Caco-2 (cell line): Measurements from ENCODE around the gene CDC42EP2. TPM values are rescaled to one million over a fixed set of nuclear protein-coding genes. Genes with fewer than 3 reads are reported as not detected.

ENCODE experiments used
- BruUV-seq: library from RNA; stranded (reverse); fragments of 400-500 nt; replicated peaks from 2 replicates; lab custom pipeline; 2021; lab: Mats Ljungman, UMichigan
- CTCF ChIA-PET: fragments of 300-600 bp; sonication (Branson Sonifier 250); formaldehyde crosslinking; loops from one replicate; lab custom pipeline; 2022; ENCODE audit warnings: antibody characterized with exemption; lab: Charles Lee
- POLR2A ChIA-PET: fragments of 300-600 bp; sonication (Branson Sonifier 250); formaldehyde crosslinking; loops from one replicate; lab custom pipeline; 2022; ENCODE audit warnings: antibody characterized with exemption; lab: Charles Lee
- DNase-seq, 2 experiments: peaks; one replicate each; pipeline versions ENCODE4 v3.0.0 to v3.0.0-alpha.2; 2020 to 2022
- H3K27me3 ChIP-seq: replicated peaks from 2 replicates; pipeline ENCODE4 v1.6.0; 2011; ENCODE audit warnings: low read length; ENCODE audit not compliant: control insufficient read depth, insufficient read depth
- H3K36me3 ChIP-seq: 2 replicates; pipeline ENCODE4 v1.5.1; 2011; ENCODE audit warnings: low read length; ENCODE audit not compliant: control insufficient read depth, insufficient read depth
- H3K4me1 ChIP-seq: fragments of 250-450 bp; sonication (Bioruptor Pico); 2 replicates; pipeline ENCODE4 v1.5.1; 2020; ENCODE audit warnings: mild to moderate bottlenecking
- H3K4me3 ChIP-seq: 2 replicates; pipeline ENCODE4 v1.5.1; 2011; ENCODE audit warnings: low read depth, mild to moderate bottlenecking, control low read depth, low read length
- H3K9me3 ChIP-seq: fragments of 250-450 bp; sonication (Bioruptor Pico); 2 replicates; pipeline ENCODE4 v1.5.1; 2020; ENCODE audit warnings: mild to moderate bottlenecking, moderate library complexity
- H3K27ac Mint-ChIP-seq: one replicate; pipeline ENCODE4 v1.8.0; 2022; ENCODE audit warnings: mixed read lengths; ENCODE audit not compliant: unreplicated experiment
- H3K27me3 Mint-ChIP-seq: one replicate; pipeline ENCODE4 v1.8.0; 2022; ENCODE audit warnings: mixed read lengths; ENCODE audit not compliant: insufficient read depth, unreplicated experiment
- H3K36me3 Mint-ChIP-seq: one replicate; pipeline ENCODE4 v1.8.0; 2022; ENCODE audit warnings: mild to moderate bottlenecking, mixed read lengths; ENCODE audit not compliant: insufficient read depth, unreplicated experiment
- H3K4me1 Mint-ChIP-seq: one replicate; pipeline ENCODE4 v1.8.0; 2022; ENCODE audit warnings: low read depth, mixed read lengths; ENCODE audit not compliant: unreplicated experiment
- H3K4me3 Mint-ChIP-seq: one replicate; pipeline ENCODE4 v1.8.0; 2022; ENCODE audit warnings: mild to moderate bottlenecking, moderate library complexity, mixed read lengths; ENCODE audit not compliant: unreplicated experiment
- H3K9me3 Mint-ChIP-seq: one replicate; pipeline ENCODE4 v1.8.0; 2022; ENCODE audit warnings: mixed read lengths; ENCODE audit not compliant: unreplicated experiment
- intact Hi-C: fragments of 100-400 bp; cut with micrococcal nuclease; formaldehyde crosslinking; loops from one replicate; pipeline ENCODE4 v1.10.0; 2022; ENCODE audit not compliant: unreplicated experiment
- total RNA-seq: library from RNA; stranded (reverse); gene quantifications from 2 replicates; pipeline ENCODE4 v1.2.3, GENCODE V29; 2022
- TF ChIP-seq, protein P1 (sequence below), 2 experiments: fragments of 200-600 bp in 1 of 2; IDR thresholded peaks; 1 replicate in 1 of 2; 2 replicates in 1 of 2; pipeline versions ENCODE4 v1.5.1 to v1.8.0; 2011 to 2022; ENCODE audit warnings: antibody characterized with exemption in 1 of 2, control low read depth in 1 of 2, inconsistent platforms in 1 of 2, low read depth in 1 of 2, low read length in 1 of 2, mild to moderate bottlenecking in 1 of 2, moderate library complexity in 1 of 2; ENCODE audit not compliant: insufficient read depth in 1 of 2, severe bottlenecking in 1 of 2, unreplicated experiment in 1 of 2

CDC42EP2 gene
- total RNA-seq, 1 experiment from 2014 or later: 38.0 TPM

DNA sequence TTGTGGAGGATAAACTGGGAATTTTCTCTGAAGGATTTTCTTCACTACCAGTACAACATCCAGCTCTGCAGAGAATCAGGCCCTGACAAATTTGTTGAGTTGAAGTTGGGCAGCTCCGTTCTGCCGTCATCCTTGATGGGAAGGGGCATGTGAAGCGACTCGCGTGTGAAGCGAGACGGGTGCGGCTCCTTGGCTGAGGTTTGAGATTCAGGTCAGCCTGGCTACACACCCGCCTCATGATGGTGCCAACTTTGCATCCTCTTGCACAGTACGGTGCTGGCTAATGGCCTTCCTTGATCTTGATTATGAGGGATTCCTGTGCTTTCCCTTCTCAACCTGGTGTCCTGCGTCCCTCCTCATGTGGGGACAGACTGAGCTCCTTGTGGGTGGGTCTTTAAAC lies 19.7 kb upstream of the CDC42EP2 start:
- Histone ChIP-seq H3K4me3 (no peak overlapping the region), H3K4me1 (peaks cover 62% of the 10 kb centered on the region), H3K36me3 (peaks cover 5% of the 10 kb centered on the region), H3K9me3 (no peaks in the 10 kb centered on the region), H3K27me3 (no peaks in the 10 kb centered on the region)
- no peak for DNase-seq
- no peak overlapping the region for H3K4me3 Mint-ChIP-seq
- no peaks in the 10 kb centered on the region for H3K27me3 Mint-ChIP-seq
- no peaks in the 10 kb centered on the region for H3K9me3 Mint-ChIP-seq
- POLR2A ChIA-PET: interaction anchor here (0.6 to 2.0 kb wide), 3 partner anchors 20 to 83 kb away, joined by 3 to 15 read pairs (median 3); no protein-coding TSS in a partner anchor
- CTCF ChIA-PET: interaction anchor here (1.2 to 1.9 kb wide), 3 partner anchors 11 to 20 kb away, joined by 3 to 23 read pairs (median 4); partner anchors contain the start of gene CDC42EP2
- H3K36me3 Mint-ChIP-seq: peaks cover 61% of the 10 kb centered on the region
- BruUV-seq: no TSS peak
- peak overlapping the region; percentile 21 for H3K27ac Mint-ChIP-seq
- intact Hi-C loops: no loop called here
- H3K4me1 Mint-ChIP-seq: peaks cover 53% of the 10 kb centered on the region
- TF ChIP-seq, protein P1, sequence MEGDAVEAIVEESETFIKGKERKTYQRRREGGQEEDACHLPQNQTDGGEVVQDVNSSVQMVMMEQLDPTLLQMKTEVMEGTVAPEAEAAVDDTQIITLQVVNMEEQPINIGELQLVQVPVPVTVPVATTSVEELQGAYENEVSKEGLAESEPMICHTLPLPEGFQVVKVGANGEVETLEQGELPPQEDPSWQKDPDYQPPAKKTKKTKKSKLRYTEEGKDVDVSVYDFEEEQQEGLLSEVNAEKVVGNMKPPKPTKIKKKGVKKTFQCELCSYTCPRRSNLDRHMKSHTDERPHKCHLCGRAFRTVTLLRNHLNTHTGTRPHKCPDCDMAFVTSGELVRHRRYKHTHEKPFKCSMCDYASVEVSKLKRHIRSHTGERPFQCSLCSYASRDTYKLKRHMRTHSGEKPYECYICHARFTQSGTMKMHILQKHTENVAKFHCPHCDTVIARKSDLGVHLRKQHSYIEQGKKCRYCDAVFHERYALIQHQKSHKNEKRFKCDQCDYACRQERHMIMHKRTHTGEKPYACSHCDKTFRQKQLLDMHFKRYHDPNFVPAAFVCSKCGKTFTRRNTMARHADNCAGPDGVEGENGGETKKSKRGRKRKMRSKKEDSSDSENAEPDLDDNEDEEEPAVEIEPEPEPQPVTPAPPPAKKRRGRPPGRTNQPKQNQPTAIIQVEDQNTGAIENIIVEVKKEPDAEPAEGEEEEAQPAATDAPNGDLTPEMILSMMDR (IDR thresholded peaks at IDR 0.05; ENCODE audit: insufficient read depth in 1 of 2, low read depth in 1 of 2, low read length in 1 of 2, severe bottlenecking in 1 of 2, unreplicated experiment in 1 of 2): no peak

DNA sequence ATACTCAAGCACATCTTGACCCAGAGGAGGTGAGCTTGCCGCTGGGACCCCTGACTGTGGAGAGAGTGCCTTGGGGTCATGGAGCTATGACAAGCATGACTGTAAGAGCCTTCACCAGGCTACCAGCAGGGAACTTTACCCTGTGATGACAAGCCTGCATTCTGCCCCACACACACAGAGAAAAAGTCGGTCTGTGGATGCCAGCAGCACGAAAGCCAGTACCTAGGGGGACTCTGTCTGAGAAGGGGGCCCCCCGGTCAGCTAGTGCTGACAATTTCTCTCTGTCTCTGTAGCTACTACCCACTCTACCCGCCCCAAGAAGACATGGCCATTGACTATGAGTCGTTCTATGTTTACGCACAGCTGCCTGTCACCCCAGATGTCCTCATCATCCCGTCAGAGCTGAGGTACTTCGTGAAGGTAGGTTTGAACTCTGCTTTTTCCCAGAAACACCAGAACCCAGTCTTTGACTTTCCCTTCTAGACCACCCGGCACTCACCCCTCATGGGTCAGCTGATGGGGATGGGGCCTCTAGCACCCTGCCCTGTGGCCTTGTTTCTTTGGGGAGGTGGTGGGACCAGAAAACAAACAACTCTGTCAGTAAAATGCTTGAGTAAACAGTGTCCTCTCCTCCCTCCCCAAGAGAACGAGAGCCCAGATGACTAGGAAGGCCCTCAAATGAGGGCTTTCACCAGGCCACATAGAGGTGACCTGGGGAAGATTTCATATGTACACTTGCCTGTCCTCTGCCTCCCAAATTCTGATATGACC lies 18.9 kb upstream of the CDC42EP2 start:
- no peaks in the 10 kb centered on the region for H3K27me3 Mint-ChIP-seq
- intact Hi-C loops: no loop called here
- TF ChIP-seq, protein P1 (IDR thresholded peaks at IDR 0.05; ENCODE audit: insufficient read depth in 1 of 2, low read depth in 1 of 2, low read length in 1 of 2, severe bottlenecking in 1 of 2, unreplicated experiment in 1 of 2): no peak
- no TSS peak for BruUV-seq
- ChIA-PET POLR2A (interaction anchor here (0.6 to 2.0 kb wide), 3 partner anchors 17 to 20 kb away, joined by 3 to 15 read pairs (median 3); partner anchors contain the start of gene CDC42EP2), CTCF (interaction anchor here (1.0 to 1.9 kb wide), 3 partner anchors 9 to 20 kb away, joined by 3 to 23 read pairs (median 4); partner anchors contain the start of gene CDC42EP2)
- Histone ChIP-seq H3K9me3 (no peaks in the 10 kb centered on the region), H3K27me3 (no peaks in the 10 kb centered on the region), H3K36me3 (peaks cover 5% of the 10 kb centered on the region), H3K4me3 (no peak overlapping the region), H3K4me1 (peaks cover 61% of the 10 kb centered on the region)
- H3K27ac Mint-ChIP-seq: peak overlapping the region; percentile 21
- no peak for DNase-seq
- H3K4me3 Mint-ChIP-seq: no peak overlapping the region
- H3K9me3 Mint-ChIP-seq: no peaks in the 10 kb centered on the region
- H3K4me1 Mint-ChIP-seq: peaks cover 49% of the 10 kb centered on the region
- peaks cover 54% of the 10 kb centered on the region for H3K36me3 Mint-ChIP-seq

DNA sequence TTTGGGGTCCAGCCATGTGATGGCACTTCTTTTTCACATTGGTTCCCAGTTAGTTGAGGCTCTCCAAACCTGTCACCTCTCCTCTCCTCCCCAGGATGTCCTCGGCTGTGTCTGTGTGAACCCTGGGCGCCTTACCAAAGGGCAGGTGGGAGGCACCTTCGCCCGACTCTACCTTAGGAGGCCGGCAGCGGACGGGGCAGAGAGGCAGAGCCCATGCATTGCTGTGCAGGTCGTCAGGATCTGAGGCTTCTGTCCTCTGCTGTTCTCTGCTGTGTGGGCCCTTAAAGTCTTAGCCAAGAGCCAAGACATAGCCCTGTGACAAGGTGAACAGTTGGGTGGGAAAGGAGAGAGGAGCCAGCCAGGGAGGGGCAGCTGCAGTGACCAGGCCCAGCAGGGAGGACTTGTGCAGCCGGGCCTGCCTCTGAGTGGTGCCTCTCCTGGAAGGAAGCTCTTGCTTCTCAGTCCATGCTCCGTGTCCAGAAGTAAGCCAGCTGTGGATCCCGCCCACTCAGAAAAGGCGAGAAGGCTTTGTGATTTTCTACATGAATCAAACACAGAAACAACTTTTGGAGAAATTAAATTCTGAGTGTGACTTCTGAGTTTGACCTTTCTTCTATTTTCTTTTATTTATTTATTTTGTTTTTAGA lies 17.5 kb upstream of the CDC42EP2 start:
- Histone ChIP-seq H3K36me3 (peaks cover 5% of the 10 kb centered on the region), H3K4me3 (no peak overlapping the region), H3K4me1 (peaks cover 62% of the 10 kb centered on the region), H3K27me3 (no peaks in the 10 kb centered on the region), H3K9me3 (no peaks in the 10 kb centered on the region)
- no TSS peak for BruUV-seq
- no peaks in the 10 kb centered on the region for H3K27me3 Mint-ChIP-seq
- intact Hi-C loops: no loop called here
- H3K36me3 Mint-ChIP-seq: peaks cover 47% of the 10 kb centered on the region
- H3K9me3 Mint-ChIP-seq: no peaks in the 10 kb centered on the region
- DNase-seq: no peak
- no peak overlapping the region for H3K27ac Mint-ChIP-seq
- TF ChIP-seq, protein P1 (IDR thresholded peaks at IDR 0.05; ENCODE audit: insufficient read depth in 1 of 2, low read depth in 1 of 2, low read length in 1 of 2, severe bottlenecking in 1 of 2, unreplicated experiment in 1 of 2): no peak
- peaks cover 46% of the 10 kb centered on the region for H3K4me1 Mint-ChIP-seq
- CTCF ChIA-PET: interaction anchor here (1.0 to 1.9 kb wide), 3 partner anchors 8 to 22 kb away, joined by 3 to 7 read pairs (median 4); partner anchors contain the start of gene CDC42EP2
- H3K4me3 Mint-ChIP-seq: no peak overlapping the region
- POLR2A ChIA-PET: interaction anchor here (2.0 kb wide), 1 partner anchor 22 kb away, joined by 15 read pairs; no protein-coding TSS in a partner anchor
